Aorta (tissue), 5 donors: Measurements from ENCODE around the gene TSHZ3. TPM values are rescaled to one million over a fixed set of nuclear protein-coding genes. Genes with fewer than 3 reads are reported as not detected.

ENCODE experiments used
- ATAC-seq: fragments of 200-7000 bp; cut with Tn5 transposase; one replicate; pipeline ENCODE4 v1.9.1; 2022; ENCODE audit warnings: moderate library complexity; ENCODE audit not compliant: low FRiP score
- DNase-seq, 2 donors: peaks; one replicate each; pipeline ENCODE4 v3.0.0-alpha.2; 2020
- H3K27ac ChIP-seq, 2 donors: one replicate each; pipeline ENCODE4 v1.5.1; 2013; ENCODE audit warnings: low read length in 2 of 2, mild to moderate bottlenecking in 2 of 2, moderate library complexity in 2 of 2, control low read depth in 1 of 2, inconsistent platforms in 1 of 2, low read depth in 1 of 2
- H3K27me3 ChIP-seq, 2 donors: one replicate each; pipeline ENCODE4 v1.6.1; 2013; ENCODE audit warnings: control low read depth in 1 of 2, low read length in 1 of 2, mild to moderate bottlenecking in 1 of 2, moderate library complexity in 1 of 2; ENCODE audit not compliant: insufficient read depth in 2 of 2, control insufficient read depth in 1 of 2
- H3K36me3 ChIP-seq, 2 donors: one replicate each; pipeline ENCODE4 v1.6.1; 2013; ENCODE audit warnings: control low read depth in 1 of 2, low read length in 1 of 2, mild to moderate bottlenecking in 1 of 2; ENCODE audit not compliant: insufficient read depth in 2 of 2, control insufficient read depth in 1 of 2
- H3K4me1 ChIP-seq, 2 donors: one replicate each; pipeline ENCODE4 v1.6.1; 2013; ENCODE audit warnings: low read length in 2 of 2, control low read depth in 1 of 2, mild to moderate bottlenecking in 1 of 2, moderate library complexity in 1 of 2; ENCODE audit not compliant: insufficient read depth in 2 of 2, control insufficient read depth in 1 of 2
- H3K4me3 ChIP-seq, 2 donors: one replicate each; pipeline ENCODE4 v1.5.1; 2013; ENCODE audit warnings: low read length in 2 of 2, control low read depth in 1 of 2, mild to moderate bottlenecking in 1 of 2
- H3K9me3 ChIP-seq: one replicate; pipeline ENCODE4 v1.6.1; 2013; ENCODE audit warnings: mild to moderate bottlenecking, low read length; ENCODE audit not compliant: control insufficient read depth
- WGBS, 2 donors: extraction: QIAGEN DNeasy Blood & Tissue Kit; methylation state at CpG; one replicate each; pipeline ENCODE4 v1.1.7; 2013; 5-methylcytosine and 5-hydroxymethylcytosine counted together
- intact Hi-C, 2 donors: fragments of 100-400 bp; cut with DNase I; formaldehyde crosslinking; loops; one replicate each; pipeline versions ENCODE4 v1.14.2 to v1.15.0; 2022
- polyA plus RNA-seq, 2 donors: library from polyadenylated mRNA; stranded (reverse); fragments of 200-250 nt; gene quantifications; one replicate each; pipeline ENCODE4 v1.2.3, GENCODE V29; 2013
- total RNA-seq, 2 donors: library from RNA; stranded (reverse); fragmentation: NEBNext Ultra II Directional; extraction: Animal tissue kit (Norgen Biotek cat#: 25700); gene quantifications; one replicate each; pipeline ENCODE4 v1.2.1, GENCODE V29; 2021
- donor health status: healthy with polysubstance abuse.
- donor health status: Bipolar disorder and iron deficiency.
- donor health status: DM: no; HTN: no; CAD: no.
- donor health status: DM: no; HTN: no; CAD: no.
- donor health status: DM: yes; HTN: yes; CAD: no.

TSHZ3 gene
- total and polyA plus RNA-seq, 4 donors, result 3.0 to 20.6 (median 10.8) TPM

- Histone ChIP-seq H3K27ac (no peak overlapping the region), H3K9me3 (no peaks in the 10 kb centered on the region), H3K27me3 (no peaks in the 10 kb centered on the region), H3K4me1 (no peaks in the 10 kb centered on the region), H3K4me3 (no peak overlapping the region), H3K36me3 (no peaks in the 10 kb centered on the region)
- intact Hi-C loops, result no loop called here
- no peak for DNase-seq
- ATAC-seq, result no peak
- WGBS, 2 donors, result 54 to 60% methylated on average over 5 of the region's 5 CpGs
Observed at GRCh38 chr19:31232180-31232579, 117.1 kb downstream of the TSHZ3 start.

GRCh38 chr19:31231237-31231636 is 118.0 kb downstream of the TSHZ3 start:
- H3K36me3 ChIP-seq, result no peaks in the 10 kb centered on the region
- intact Hi-C loops, result no loop called here
- H3K27me3 ChIP-seq, result no peaks in the 10 kb centered on the region
- no peaks in the 10 kb centered on the region for H3K4me1 ChIP-seq
- no peak overlapping the region for H3K4me3 ChIP-seq
- no peaks in the 10 kb centered on the region for H3K9me3 ChIP-seq
- ATAC-seq, result no peak
- 46 to 50% methylated on average over 6 of the region's 6 CpGs for whole genome bisulfite sequencing, 2 donors
- H3K27ac ChIP-seq, result no peak overlapping the region
- no peak for DNase-seq

- no peak for ATAC-seq
- no peaks in the 10 kb centered on the region for H3K4me1 ChIP-seq
- no peaks in the 10 kb centered on the region for H3K36me3 ChIP-seq
- intact Hi-C loops, result no loop called here
- H3K9me3 ChIP-seq, result no peaks in the 10 kb centered on the region
- no peak overlapping the region for H3K27ac ChIP-seq
- H3K27me3 ChIP-seq, result no peaks in the 10 kb centered on the region
- H3K4me3 ChIP-seq, result no peak overlapping the region
- DNase-seq, result no peak
- WGBS, 2 donors, result 85 to 88% methylated on average over 4 of the region's 4 CpGs
Observed at GRCh38 chr19:31226151-31226935, 122.9 kb downstream of the TSHZ3 start.
